ENCODE measurements around the gene IGFL2.
"Not testable (repeated sequence)": the region's sequence is repeated elsewhere in the genome, so short reads cannot be mapped to it uniquely, and the experiment has no call there.

The IGFL2 gene

GRCh38 chr19:46182476-46182875 is 34.4 kb downstream of the IGFL2 start:
- Mint-ChIP-seq H3K4me1 (no peaks in the 10 kb centered on the region), H3K27ac (ENCODE audit: low read depth) (no peak overlapping the region), H3K9me3 (no peaks in the 10 kb centered on the region), H3K4me3 (no peak overlapping the region), H3K36me3 (ENCODE audit: insufficient read depth) (no peaks in the 10 kb centered on the region), H3K27me3 (peaks cover 64% of the 10 kb centered on the region)
- ATAC-seq (replicated peaks; ENCODE audit: extremely low read depth, poor library complexity, severe bottlenecking) = no peak
- DNase-seq (ENCODE audit: low spot score in 2 of 2) = no peak

GRCh38 chr19:46184775-46185710 is 37.0 kb downstream of the IGFL2 start:
- not testable (repeated sequence) for H3K27ac Mint-ChIP-seq (ENCODE audit: low read depth); H3K9me3 Mint-ChIP-seq; H3K36me3 Mint-ChIP-seq (ENCODE audit: insufficient read depth); H3K4me3 Mint-ChIP-seq; ATAC-seq (replicated peaks; ENCODE audit: extremely low read depth, poor library complexity, severe bottlenecking); DNase-seq (ENCODE audit: low spot score in 2 of 2); H3K4me1 Mint-ChIP-seq
- peaks cover 67% of the 10 kb centered on the region for H3K27me3 Mint-ChIP-seq

GRCh38 chr19:46186101-46186716 is 38.2 kb downstream of the IGFL2 start:
- Mint-ChIP-seq H3K9me3 (no peaks in the 10 kb centered on the region), H3K27ac (ENCODE audit: low read depth) (no peak overlapping the region), H3K36me3 (ENCODE audit: insufficient read depth) (no peaks in the 10 kb centered on the region), H3K27me3 (peaks cover 78% of the 10 kb centered on the region), H3K4me1 (no peaks in the 10 kb centered on the region), H3K4me3 (no peak overlapping the region)
- DNase-seq (ENCODE audit: low spot score in 2 of 2) (no peak), ATAC-seq (replicated peaks; ENCODE audit: extremely low read depth, poor library complexity, severe bottlenecking) (no peak)

GRCh38 chr19:46186717-46187101 is 38.7 kb downstream of the IGFL2 start:
- no peak overlapping the region for H3K27ac Mint-ChIP-seq (ENCODE audit: low read depth)
- H3K27me3 Mint-ChIP-seq = peaks cover 83% of the 10 kb centered on the region
- no peak overlapping the region for H3K4me3 Mint-ChIP-seq
- H3K36me3 Mint-ChIP-seq (ENCODE audit: insufficient read depth) = no peaks in the 10 kb centered on the region
- no peaks in the 10 kb centered on the region for H3K9me3 Mint-ChIP-seq
- ATAC-seq (replicated peaks; ENCODE audit: extremely low read depth, poor library complexity, severe bottlenecking) (no peak), DNase-seq (ENCODE audit: low spot score in 2 of 2) (no peak)
- H3K4me1 Mint-ChIP-seq = no peaks in the 10 kb centered on the region

GRCh38 chr19:46189971-46190888 is 42.2 kb downstream of the IGFL2 start:
- ATAC-seq (replicated peaks; ENCODE audit: extremely low read depth, poor library complexity, severe bottlenecking) (no peak), DNase-seq (ENCODE audit: low spot score in 2 of 2) (no peak)
- Mint-ChIP-seq H3K4me3 (no peak overlapping the region), H3K36me3 (ENCODE audit: insufficient read depth) (no peaks in the 10 kb centered on the region), H3K27me3 (peaks cover 76% of the 10 kb centered on the region), H3K27ac (ENCODE audit: low read depth) (no peak overlapping the region), H3K9me3 (no peaks in the 10 kb centered on the region), H3K4me1 (no peaks in the 10 kb centered on the region)

GRCh38 chr19:46191356-46191755 is 43.3 kb downstream of the IGFL2 start:
- H3K27me3 Mint-ChIP-seq = peaks cover 81% of the 10 kb centered on the region
- no peaks in the 10 kb centered on the region for H3K36me3 Mint-ChIP-seq (ENCODE audit: insufficient read depth)
- no peaks in the 10 kb centered on the region for H3K4me1 Mint-ChIP-seq
- DNase-seq (ENCODE audit: low spot score in 2 of 2) (no peak), ATAC-seq (replicated peaks; ENCODE audit: extremely low read depth, poor library complexity, severe bottlenecking) (no peak)
- H3K9me3 Mint-ChIP-seq = no peaks in the 10 kb centered on the region
- H3K27ac Mint-ChIP-seq (ENCODE audit: low read depth) = no peak overlapping the region
- H3K4me3 Mint-ChIP-seq = no peak overlapping the region

GRCh38 chr19:46191972-46192371 is 43.9 kb downstream of the IGFL2 start:
- no peak for DNase-seq (ENCODE audit: low spot score in 2 of 2)
- H3K27ac Mint-ChIP-seq (ENCODE audit: low read depth) = no peak overlapping the region
- H3K9me3 Mint-ChIP-seq = no peaks in the 10 kb centered on the region
- no peaks in the 10 kb centered on the region for H3K36me3 Mint-ChIP-seq (ENCODE audit: insufficient read depth)
- ATAC-seq (replicated peaks; ENCODE audit: extremely low read depth, poor library complexity, severe bottlenecking) = no peak
- H3K27me3 Mint-ChIP-seq = peaks cover 81% of the 10 kb centered on the region
- H3K4me1 Mint-ChIP-seq = no peaks in the 10 kb centered on the region
- H3K4me3 Mint-ChIP-seq = no peak overlapping the region

GRCh38 chr19:46192626-46192991 is 44.6 kb downstream of the IGFL2 start:
- H3K27ac Mint-ChIP-seq (ENCODE audit: low read depth); H3K4me1 Mint-ChIP-seq; DNase-seq (ENCODE audit: low spot score in 2 of 2); H3K36me3 Mint-ChIP-seq (ENCODE audit: insufficient read depth); H3K9me3 Mint-ChIP-seq; H3K4me3 Mint-ChIP-seq; ATAC-seq (replicated peaks; ENCODE audit: extremely low read depth, poor library complexity, severe bottlenecking): not testable (repeated sequence)
- H3K27me3 Mint-ChIP-seq = peaks cover 87% of the 10 kb centered on the region

- H3K9me3 Mint-ChIP-seq = no peaks in the 10 kb centered on the region
- H3K4me3 Mint-ChIP-seq = no peak overlapping the region
- no peak overlapping the region for H3K27ac Mint-ChIP-seq (ENCODE audit: low read depth)
- DNase-seq (ENCODE audit: low spot score in 2 of 2) (no peak), ATAC-seq (replicated peaks; ENCODE audit: extremely low read depth, poor library complexity, severe bottlenecking) (no peak)
- no peaks in the 10 kb centered on the region for H3K36me3 Mint-ChIP-seq (ENCODE audit: insufficient read depth)
- no peaks in the 10 kb centered on the region for H3K4me1 Mint-ChIP-seq
- peaks cover 87% of the 10 kb centered on the region for H3K27me3 Mint-ChIP-seq
Measured at GRCh38 chr19:46192992-46193650, 45.1 kb downstream of the IGFL2 start.

- ATAC-seq (replicated peaks; ENCODE audit: extremely low read depth, poor library complexity, severe bottlenecking) = no peak
- Mint-ChIP-seq H3K27me3 (peaks cover 87% of the 10 kb centered on the region), H3K27ac (ENCODE audit: low read depth) (no peak overlapping the region), H3K4me3 (no peak overlapping the region), H3K4me1 (no peaks in the 10 kb centered on the region), H3K9me3 (no peaks in the 10 kb centered on the region), H3K36me3 (ENCODE audit: insufficient read depth) (no peaks in the 10 kb centered on the region)
- DNase-seq (ENCODE audit: low spot score in 2 of 2) = no peak
Measured at GRCh38 chr19:46193678-46194077, 45.6 kb downstream of the IGFL2 start.

- ATAC-seq (replicated peaks; ENCODE audit: extremely low read depth, poor library complexity, severe bottlenecking) = no peak
- H3K27me3 Mint-ChIP-seq = peaks cover 76% of the 10 kb centered on the region
- H3K9me3 Mint-ChIP-seq = no peaks in the 10 kb centered on the region
- no peak for DNase-seq (ENCODE audit: low spot score in 2 of 2)
- H3K36me3 Mint-ChIP-seq (ENCODE audit: insufficient read depth) = no peaks in the 10 kb centered on the region
- no peaks in the 10 kb centered on the region for H3K4me1 Mint-ChIP-seq
- H3K4me3 Mint-ChIP-seq = no peak overlapping the region
- no peak overlapping the region for H3K27ac Mint-ChIP-seq (ENCODE audit: low read depth)
Measured at GRCh38 chr19:46195104-46195503, 47.1 kb downstream of the IGFL2 start.

GRCh38 chr19:46195919-46196318 is 47.9 kb downstream of the IGFL2 start:
- DNase-seq (ENCODE audit: low spot score in 2 of 2); H3K4me1 Mint-ChIP-seq; H3K9me3 Mint-ChIP-seq; H3K4me3 Mint-ChIP-seq; H3K27ac Mint-ChIP-seq (ENCODE audit: low read depth); H3K36me3 Mint-ChIP-seq (ENCODE audit: insufficient read depth); ATAC-seq (replicated peaks; ENCODE audit: extremely low read depth, poor library complexity, severe bottlenecking): not testable (repeated sequence)
- peaks cover 76% of the 10 kb centered on the region for H3K27me3 Mint-ChIP-seq

Data from central memory CD8-positive, alpha-beta T cell (primary cell).